Astrocyte of the cerebellum (primary cell): ENCODE data around the gene ALPP.
"Not testable (repeated sequence)": the region's sequence is repeated elsewhere in the genome, so short reads cannot be mapped to it uniquely, and the experiment has no call there.

Experiments
- DNase-seq: peaks from one replicate; pipeline ENCODE4 v3.0.0-alpha.2; 2011; ENCODE audit warnings: low read depth
- H3K4me3 ChIP-seq: 2 replicates; pipeline ENCODE4 v1.5.1; 2011; ENCODE audit warnings: mild to moderate bottlenecking, low read depth, low read length, moderate library complexity
- in situ Hi-C: cut with HindIII; loops from 2 replicates; pipeline ENCODE4 v1.10.0; 2017; ENCODE audit warnings: low sequenced_read_pairs
- TF ChIP-seq, protein P1 (sequence below): IDR thresholded peaks from 2 replicates; pipeline ENCODE4 v1.5.1; 2012; ENCODE audit warnings: low read length, low read depth, moderate library complexity, mild to moderate bottlenecking; ENCODE audit errors: missing control alignments

Gene ALPP

DNA sequence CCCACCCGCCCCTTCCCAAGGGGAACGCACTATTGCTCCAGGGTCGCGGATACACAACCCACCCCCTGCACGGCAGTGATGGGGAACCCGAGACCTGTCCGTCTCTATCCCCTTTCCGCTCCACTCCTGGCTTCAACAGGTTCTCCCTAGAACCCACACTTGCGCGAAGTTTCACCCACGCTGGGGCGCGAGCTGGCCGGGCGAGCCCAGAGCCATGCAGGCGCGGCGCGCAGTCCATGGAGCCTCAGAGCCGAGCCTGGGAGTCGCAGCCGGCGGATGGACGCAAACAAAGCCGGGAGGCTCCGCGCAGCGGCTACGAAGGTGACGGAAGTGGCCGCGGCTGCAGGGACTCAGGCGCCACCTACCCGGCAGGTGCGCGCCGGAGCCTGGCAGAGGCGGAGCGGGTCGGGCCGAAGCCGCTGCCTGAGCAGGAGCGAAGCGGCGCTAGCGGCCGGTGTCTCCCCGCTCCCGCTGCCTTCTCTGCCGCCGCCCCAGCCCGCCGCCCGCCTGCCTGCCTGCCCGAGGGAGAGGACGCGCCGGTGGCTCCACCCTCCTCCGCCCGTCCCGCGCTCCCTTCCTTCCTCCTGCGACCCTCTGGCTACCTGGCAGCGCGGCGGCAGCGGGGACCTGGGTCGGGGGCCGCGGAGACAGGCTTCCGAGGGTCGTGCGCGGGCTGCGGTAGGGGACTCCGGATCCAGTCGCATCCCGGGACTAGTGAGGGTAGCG lies 42.1 kb downstream of the ALPP start:
- TF ChIP-seq, protein P1, sequence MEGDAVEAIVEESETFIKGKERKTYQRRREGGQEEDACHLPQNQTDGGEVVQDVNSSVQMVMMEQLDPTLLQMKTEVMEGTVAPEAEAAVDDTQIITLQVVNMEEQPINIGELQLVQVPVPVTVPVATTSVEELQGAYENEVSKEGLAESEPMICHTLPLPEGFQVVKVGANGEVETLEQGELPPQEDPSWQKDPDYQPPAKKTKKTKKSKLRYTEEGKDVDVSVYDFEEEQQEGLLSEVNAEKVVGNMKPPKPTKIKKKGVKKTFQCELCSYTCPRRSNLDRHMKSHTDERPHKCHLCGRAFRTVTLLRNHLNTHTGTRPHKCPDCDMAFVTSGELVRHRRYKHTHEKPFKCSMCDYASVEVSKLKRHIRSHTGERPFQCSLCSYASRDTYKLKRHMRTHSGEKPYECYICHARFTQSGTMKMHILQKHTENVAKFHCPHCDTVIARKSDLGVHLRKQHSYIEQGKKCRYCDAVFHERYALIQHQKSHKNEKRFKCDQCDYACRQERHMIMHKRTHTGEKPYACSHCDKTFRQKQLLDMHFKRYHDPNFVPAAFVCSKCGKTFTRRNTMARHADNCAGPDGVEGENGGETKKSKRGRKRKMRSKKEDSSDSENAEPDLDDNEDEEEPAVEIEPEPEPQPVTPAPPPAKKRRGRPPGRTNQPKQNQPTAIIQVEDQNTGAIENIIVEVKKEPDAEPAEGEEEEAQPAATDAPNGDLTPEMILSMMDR = no peak
- in situ Hi-C loops = no loop called here
- DNase-seq = no peak
- no peak overlapping the region for H3K4me3 ChIP-seq

- no peak overlapping the region for H3K4me3 ChIP-seq
- no peak for DNase-seq
- in situ Hi-C loops = no loop called here
- TF ChIP-seq, protein P1 = no peak
Measured at GRCh38 chr2:232421189-232421785, 42.7 kb downstream of the ALPP start.

- TF ChIP-seq, protein P1 = no peak
- no peak overlapping the region for H3K4me3 ChIP-seq
- DNase-seq = no peak
- in situ Hi-C loops = no loop called here
Measured at GRCh38 chr2:232422051-232422450, 43.5 kb downstream of the ALPP start.

GRCh38 chr2:232422996-232423395 lies 44.4 kb downstream of the ALPP start:
- H3K4me3 ChIP-seq, in situ Hi-C loops, DNase-seq: not testable (repeated sequence)

DNA sequence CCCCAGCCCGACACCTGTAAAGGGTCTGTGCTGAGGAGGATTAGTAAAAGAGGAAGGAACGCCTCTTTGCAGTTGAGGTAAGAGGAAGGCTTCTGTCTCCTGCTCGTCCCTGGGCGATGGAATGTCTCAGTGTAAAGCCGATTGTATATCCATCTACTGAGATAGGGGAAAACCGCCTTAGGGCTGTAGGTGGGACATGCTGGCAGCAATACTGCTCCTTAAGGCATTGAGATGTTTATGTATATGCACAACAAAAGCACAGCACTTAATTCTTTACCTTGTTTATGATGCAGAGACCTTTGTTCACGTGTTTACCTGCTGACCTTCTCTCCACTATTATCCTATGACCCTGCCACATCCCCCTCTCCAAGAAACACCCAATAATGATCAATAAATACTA lies 44.9 kb downstream of the ALPP start:
- in situ Hi-C loops, DNase-seq, H3K4me3 ChIP-seq: not testable (repeated sequence)

GRCh38 chr2:232431705-232432590 lies 53.4 kb downstream of the ALPP start:
- DNase-seq = no peak
- TF ChIP-seq, protein P1 = no peak
- in situ Hi-C loops = loop anchor here (10.0 kb wide), 1 partner anchor 517 kb away; no protein-coding TSS in a partner anchor
- H3K4me3 ChIP-seq = no peak overlapping the region
